Measurements from ENCODE around the gene SLC22A24.
"Not testable (repeated sequence)": the region's sequence is repeated elsewhere in the genome, so short reads cannot be mapped to it uniquely, and the experiment has no call there.

The SLC22A24 gene

GRCh38 chr11:63144121-63144520 lies at the start of gene SLC22A24:
SLC22A24 (minus strand) TSS chr11:63144221; CDS start chr11:63143779, 442 bp downstream.
- no peak for DNase-seq

- DNase-seq, result no peak
Observed at GRCh38 chr11:63180536-63180935, 36.5 kb upstream of the SLC22A24 start.

- DNase-seq, result no peak
Observed at GRCh38 chr11:63179432-63180041, 35.5 kb upstream of the SLC22A24 start.

- no peak for DNase-seq
Observed at GRCh38 chr11:63177872-63178271, 33.9 kb upstream of the SLC22A24 start.

- no peak for DNase-seq
Observed at GRCh38 chr11:63165706-63166310, 21.8 kb upstream of the SLC22A24 start.

- DNase-seq, result no peak
Observed at GRCh38 chr11:63155794-63156193, 11.8 kb upstream of the SLC22A24 start.

- DNase-seq, result no peak
Observed at GRCh38 chr11:63146581-63146980, 2.6 kb upstream of the SLC22A24 start.

- no peak for DNase-seq
Observed at GRCh38 chr11:63142459-63142858, 1.6 kb downstream of the SLC22A24 start.

GRCh38 chr11:63132985-63133775 lies 10.8 kb downstream of the SLC22A24 start:
- DNase-seq, result no peak

GRCh38 chr11:63099555-63099954 lies 44.5 kb downstream of the SLC22A24 start:
- no peak for DNase-seq

GRCh38 chr11:63080682-63081081 lies 63.3 kb downstream of the SLC22A24 start:
- no peak for DNase-seq

- DNase-seq, result not testable (repeated sequence)
Observed at GRCh38 chr11:63046203-63046602, 97.8 kb downstream of the SLC22A24 start.

- no peak for DNase-seq
Observed at GRCh38 chr11:63042596-63042995, 101.4 kb downstream of the SLC22A24 start.

GRCh38 chr11:63032457-63032856 lies 111.6 kb downstream of the SLC22A24 start:
- no peak for DNase-seq
